Skin of body (tissue), 2 donors: ENCODE measurements around the gene TEC. TPM values are rescaled to one million over a fixed set of nuclear protein-coding genes. Genes with fewer than 3 reads are reported as not detected.
"Not testable (repeated sequence)": the region's sequence is repeated elsewhere in the genome, so short reads cannot be mapped to it uniquely, and the experiment has no call there.

Source experiments
- DNase-seq: peaks from one replicate; lab custom pipeline; 2025; lab: John Stamatoyannopoulos, UW
- total RNA-seq: library from RNA; depleted of rRNA; stranded (reverse); fragments of >200 nt; gene quantifications from one replicate; pipeline ENCODE4 v1.2.3, GENCODE V29; 2014

Gene TEC
- total RNA-seq, 1 donor from 2014 or later, result 5.5 TPM

DNA sequence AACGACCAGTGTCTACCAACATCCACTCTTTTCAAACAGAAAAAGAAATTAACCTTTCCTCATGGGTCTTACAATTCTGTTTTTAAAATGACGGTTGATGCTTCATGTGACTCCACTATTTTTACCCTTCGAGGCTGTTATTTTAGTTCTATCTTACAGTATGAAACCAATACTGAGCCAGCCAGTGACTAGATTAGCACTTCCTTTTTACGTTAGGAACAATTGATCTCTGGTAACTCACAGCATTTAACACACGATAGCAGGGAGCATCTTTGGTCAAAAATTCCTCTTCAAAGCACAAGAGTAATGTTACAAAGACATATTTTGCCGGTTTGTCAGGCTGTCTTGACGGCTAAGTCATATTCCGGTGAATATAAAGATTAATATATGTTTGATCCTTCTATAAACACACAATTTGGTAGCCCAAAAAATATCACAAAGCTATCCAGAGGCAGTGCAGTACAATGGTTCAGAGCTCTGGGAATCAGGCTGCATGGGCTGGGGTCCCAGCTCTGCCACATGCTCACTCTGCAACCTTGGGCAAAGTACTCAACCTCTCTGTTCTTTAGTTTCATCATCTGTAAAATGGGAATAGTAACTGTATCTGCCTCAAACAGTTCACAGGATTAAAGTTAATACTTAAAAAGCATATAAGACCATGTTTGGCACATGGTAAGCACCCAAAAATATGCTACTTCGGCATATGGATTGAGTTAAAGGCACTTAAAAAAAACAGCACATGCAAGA is 72.7 kb downstream of the TEC start:
- DNase-seq, result no peak

DNA sequence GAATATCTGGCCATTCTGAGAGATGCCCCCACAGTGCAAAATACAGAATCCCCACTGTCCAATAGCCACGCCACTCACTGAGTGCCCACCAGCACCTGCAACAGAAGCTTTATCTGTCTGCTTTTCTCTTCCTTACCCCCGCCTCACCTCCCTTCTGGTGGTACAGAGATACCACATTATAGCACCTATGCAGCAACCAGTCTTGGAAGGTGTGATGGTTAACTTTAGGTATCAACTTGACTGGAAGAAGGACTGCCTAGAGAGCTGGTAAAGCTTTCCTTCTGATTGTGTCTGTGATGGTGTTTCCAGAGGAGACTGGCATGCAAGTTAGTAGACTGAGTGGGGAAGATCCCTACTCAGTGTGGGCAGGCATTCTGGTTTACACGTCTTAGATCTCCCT is 73.8 kb downstream of the TEC start:
- no peak for DNase-seq

DNA sequence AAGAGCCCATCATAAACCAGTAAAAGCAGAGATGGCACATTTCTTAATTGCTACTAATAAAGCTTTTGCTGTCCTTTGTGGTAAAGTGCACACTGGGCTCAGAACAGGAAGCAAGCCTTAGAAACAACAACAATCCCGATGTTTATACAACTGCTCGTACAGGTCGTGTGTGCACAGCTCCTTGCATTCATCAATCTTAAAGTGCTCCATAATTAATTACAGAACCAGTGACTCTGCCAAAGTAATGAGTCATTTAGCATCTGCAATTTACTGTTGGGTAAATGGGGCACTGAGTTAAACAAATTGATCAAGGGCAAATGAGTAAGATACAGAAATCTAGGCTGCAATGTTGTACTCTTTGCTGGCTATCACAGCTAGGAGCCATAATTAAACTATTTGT is 74.3 kb downstream of the TEC start:
- no peak for DNase-seq

- DNase-seq, result no peak
Observed at GRCh38 chr4:48194971-48195370, 74.7 kb downstream of the TEC start.

DNA sequence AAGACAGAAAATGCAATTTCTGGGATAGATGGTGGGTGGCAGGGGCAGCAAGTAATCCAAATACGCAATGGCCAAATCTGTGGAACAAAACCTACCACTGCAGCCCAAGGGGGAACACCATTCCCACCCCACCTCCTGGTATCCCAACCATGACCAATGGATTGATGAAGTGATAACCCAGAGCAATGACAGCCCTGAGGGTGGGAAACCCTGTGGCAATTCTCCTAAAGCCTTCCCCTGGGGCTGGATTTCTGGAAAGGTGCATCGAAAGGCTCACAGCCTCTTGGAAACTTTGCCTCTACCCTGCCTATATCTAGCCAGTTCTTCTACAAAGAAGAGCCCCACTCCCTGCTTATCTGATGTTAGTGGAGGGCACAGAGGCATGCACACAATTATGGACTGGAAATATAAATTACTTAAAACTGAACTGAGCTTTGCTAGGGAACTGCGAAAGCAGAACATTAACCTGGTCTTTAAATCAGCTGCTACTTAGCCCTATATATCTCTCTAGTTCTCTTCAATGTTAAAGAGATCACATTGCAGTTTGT is 75.6 kb downstream of the TEC start:
- DNase-seq, result no peak

DNA sequence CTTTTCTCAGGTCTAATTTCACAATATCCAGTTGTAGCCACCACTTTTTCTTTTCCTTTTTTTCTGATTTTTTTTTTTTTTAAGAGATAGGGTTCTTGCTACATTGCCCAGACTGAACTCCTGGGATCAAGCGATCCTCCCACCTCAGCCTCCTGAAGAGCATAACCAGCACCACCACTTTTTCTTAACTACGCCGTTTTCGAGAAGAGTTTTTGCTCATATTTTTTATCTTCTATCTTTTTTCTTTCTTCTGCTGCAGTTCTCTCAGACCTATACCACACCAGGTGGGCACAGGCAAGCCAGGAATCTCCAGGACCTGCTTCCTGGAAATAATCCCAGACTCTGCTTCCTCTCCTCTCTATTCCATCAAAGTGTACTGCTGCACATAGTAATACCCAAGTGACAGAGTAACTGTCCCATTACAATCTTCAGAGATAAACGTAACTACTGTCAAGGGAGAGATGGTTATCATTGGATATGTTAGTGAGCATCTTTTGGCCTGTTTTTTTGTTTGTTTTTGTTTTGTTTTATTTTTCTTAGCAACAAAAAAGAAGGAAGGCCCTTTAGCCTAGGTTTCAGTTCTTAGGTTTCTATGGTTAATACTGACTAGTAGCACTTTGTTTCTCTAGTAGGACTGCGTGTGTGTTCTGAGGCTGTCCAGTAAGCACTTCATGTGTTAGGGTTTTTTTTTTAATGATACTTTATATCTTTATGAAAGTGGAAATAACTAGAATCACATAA is 76.4 kb downstream of the TEC start:
- no peak for DNase-seq

DNA sequence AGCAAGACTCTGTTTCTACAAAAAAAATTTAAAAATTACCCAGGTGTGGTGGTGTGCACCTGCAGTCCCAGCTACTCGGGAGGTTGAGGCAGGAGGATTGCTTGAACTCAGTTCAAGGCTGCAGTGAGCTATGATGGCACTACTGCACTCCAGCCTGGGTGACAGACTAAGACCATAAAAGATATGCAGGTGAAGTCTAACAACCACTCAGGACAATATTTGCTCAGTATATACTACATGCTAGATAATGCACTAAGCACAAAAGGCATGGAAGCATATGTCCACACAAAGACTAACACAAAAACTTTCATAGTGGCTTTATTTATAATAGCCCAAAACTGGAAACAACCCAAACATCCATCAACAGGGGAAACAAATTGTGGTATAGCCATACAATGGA is 77.9 kb downstream of the TEC start:
- no peak for DNase-seq

DNA sequence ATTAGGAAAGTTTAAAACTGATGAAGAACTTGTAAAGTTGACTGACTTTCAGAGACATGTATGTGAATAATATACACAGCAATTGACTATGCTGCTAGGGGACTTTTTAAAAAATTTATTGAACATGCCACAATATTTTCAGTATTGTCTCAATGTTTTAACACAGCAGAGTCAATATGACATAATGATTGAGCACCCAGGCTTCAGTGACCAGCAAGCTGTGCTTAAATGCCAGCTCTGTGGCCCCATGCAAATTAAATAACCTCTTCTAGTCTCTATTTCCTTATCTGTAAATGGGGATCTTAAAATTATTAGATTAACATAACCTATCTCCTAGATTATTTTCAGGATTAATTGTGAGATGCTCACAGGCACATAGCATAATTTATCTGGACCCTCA is 78.8 kb downstream of the TEC start:
- no peak for DNase-seq

GRCh38 chr4:48189731-48190130 is 79.9 kb downstream of the TEC start:
- DNase-seq, result no peak

DNA sequence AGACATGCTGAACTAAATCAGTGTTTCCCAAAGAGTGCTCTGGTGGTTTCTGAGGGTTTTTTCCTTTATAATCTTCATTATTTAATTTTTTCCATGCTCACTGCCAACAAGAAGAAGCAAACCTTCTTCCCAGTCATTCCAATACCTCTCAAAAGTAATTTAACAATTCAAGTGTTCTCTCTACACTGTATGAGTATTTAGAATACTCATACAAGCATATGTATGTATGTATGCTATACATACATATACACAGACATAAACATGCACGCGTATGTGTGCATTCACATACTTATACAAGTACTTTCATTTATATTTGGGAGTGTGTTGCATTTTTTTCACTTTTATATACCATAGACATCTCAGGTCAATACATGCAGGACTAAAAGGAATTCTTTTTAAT is 81.2 kb downstream of the TEC start:
- no peak for DNase-seq

DNA sequence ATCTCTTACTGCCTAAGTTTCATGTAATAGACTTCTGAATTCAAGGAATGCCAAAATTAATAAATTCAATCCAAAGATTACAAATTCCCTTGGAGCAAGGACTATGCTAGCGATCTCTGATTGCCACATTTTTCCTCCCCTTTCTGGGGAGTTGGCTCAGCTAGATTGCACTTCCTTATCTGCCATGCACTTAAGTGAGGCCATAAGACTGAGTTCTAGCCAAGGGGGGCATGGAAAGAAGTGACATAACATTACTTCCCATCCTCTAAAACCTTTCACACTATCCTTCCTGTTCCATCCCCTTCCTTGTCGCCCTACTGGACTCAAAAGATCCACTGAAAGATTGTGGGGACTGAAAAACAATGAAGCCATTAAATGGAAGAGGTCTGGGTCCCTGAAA is 81.8 kb downstream of the TEC start:
- DNase-seq, result no peak

DNA sequence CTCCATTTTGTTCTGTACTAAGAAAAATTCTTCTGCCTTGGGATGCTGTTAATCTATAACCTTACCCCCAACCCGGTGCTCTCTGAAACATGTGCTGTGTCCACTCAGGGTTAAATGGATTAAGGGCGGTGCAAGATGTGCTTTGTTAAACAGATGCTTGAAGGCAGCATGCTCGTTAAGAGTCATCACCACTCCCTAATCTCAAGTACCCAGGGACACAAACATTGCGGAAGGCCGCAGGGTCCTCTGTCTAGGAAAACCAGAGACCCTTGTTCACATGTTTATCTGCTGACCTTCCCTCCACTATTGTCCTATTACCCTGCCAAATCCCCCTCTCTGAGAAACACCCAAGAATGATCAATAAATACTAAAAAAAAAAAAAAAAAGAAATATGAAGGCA is 82.6 kb downstream of the TEC start:
- DNase-seq, result not testable (repeated sequence)

DNA sequence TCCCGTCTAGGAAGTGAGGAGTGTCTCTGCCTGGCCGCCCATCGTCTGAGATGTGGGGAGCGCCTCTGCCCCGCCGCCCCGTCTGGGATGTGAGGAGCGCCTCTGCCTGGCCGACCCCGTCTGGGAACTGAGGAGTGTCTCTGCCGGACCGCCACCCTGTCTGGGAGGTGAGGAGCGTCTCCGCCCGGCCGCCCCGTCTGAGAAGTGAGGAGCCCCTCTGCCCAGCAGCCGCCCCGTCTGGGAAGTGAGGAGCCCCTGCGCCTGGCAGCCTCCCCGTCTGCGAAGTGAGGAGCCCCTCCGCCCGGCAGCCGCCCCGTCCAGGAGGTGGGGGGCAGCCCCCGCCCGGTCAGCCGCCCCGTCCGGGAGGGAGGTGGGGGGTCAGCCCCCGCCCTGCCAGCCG is 83.2 kb downstream of the TEC start:
- DNase-seq, result not testable (repeated sequence)

- DNase-seq, result no peak
Observed at GRCh38 chr4:48184882-48185281, 84.8 kb downstream of the TEC start.

DNA sequence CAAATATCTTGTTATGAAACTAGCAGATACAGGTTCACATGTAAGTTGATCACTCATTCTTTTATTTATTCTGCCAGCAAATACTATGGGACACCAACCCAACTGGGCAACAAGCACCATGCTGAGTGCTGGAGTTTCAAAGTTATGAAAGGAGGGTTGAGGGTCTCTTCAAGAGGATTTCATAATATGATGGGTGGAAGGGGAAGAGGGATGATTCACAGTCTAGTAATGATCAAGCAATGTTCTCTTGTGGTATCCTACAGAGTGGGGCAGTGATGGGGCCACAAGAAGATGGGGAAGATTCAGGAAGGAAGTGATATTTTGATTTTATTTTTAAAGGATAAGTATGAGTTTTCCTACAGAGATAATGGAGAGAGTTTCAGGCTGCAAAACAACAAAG is 89.4 kb downstream of the TEC start:
- DNase-seq, result no peak

- no peak for DNase-seq
Observed at GRCh38 chr4:48178931-48179330, 90.7 kb downstream of the TEC start.

DNA sequence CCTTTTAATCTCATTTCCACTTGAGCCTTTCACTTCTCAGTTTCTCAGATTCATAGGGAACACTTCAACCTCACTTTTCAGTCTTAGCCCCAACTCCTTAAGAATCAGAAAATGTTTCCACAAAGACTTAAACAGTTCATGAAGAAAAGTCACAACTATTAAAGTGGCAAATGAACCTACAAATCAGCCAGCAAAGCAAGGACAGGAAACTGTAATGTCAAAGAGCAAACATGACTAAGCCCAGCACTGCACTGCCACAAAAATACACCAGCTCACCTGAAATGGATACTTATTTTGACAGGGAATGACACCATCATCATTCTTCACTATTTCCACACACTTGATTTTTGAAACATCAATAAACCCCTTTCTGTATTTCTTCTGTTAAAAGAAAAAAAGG is 93.8 kb downstream of the TEC start:
- no peak for DNase-seq

DNA sequence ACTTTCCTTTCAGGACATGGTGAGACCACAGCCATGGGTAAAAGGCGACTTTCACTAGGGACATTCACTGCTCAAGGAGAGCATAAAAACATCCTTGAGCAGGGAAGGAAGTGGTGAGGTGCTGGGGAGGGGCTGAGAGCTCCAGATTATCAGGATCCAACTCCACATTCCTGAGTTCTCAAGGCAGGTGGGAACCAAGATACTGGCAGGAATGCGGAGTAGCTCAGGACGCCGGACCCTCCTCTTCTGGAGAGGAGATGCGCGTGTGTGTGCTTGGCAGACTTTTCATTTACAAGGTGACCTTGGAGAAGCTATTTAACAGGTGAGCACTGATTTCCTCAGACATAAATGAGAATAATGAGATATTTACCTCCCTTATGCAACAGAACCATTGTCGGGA is 94.3 kb downstream of the TEC start:
- DNase-seq, result no peak

DNA sequence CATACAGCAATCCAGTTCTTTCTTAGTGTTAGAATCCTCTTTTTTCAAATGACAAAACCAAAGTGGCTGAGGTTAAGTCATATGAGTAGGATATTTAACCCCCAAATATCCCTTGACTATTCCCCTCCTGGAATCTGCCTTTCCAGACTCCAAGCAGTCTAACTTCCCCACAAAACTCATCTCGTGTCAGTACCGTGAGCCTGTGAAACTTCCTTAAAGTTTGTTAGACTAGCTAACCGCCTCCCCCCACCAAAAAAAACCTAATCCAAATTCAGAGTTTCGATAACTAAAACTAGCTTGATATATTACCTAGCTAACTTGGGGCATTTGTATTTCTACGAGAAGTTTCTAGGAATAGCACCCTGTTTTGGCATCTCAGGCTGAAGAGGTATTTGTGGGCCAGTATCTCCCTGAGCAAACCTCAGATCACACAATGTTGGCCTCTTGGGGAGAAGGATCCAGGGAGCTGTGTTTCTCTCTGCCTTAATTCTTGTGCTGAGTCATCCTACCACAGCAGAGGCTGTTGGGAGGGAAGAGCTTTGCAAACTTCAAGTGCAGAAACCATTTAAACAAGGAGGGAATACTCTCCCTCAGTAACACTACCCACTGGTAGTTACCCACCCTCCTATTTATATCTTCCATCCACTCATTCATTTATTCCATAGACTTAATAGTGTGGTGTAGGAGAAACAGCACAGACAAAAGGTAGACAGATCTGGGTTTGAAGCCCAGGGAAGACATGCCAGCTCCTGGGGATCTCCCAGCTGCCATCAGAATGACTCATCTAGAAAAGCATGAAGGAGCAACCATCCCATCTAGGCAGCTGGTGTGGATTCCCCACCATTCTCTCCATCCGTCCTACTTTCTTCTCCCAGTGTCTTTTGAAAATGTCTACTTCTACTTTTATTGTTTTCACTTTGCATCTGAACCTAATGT is 96.3 kb downstream of the TEC start:
- no peak for DNase-seq

- DNase-seq, result no peak
Observed at GRCh38 chr4:48172651-48173050, 97.0 kb downstream of the TEC start.

DNA sequence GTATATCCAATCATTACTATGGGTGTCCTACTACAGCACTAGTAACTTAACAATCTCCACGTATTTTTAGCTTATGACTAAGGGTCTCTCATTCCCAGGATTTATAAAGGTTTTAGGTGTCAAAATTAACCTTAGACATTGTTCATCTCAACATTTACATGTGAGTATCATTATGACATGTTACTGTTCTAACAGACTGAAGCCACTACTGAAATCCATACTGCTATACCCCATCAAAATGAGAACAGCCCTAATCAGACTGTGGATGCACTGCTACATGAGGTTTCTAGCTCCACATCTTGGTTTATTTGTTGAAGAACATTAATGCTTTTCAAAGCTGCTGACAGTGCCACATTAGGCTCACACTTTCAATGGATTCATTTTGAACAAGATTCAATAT is 100.0 kb downstream of the TEC start:
- no peak for DNase-seq
